ENCODE measurements around the gene DNAJA4.

DNAJA4 gene

GRCh38 chr15:78264304-78265136 is at the start of gene DNAJA4:
Gene DNAJA4 (plus strand): TSS chr15:78264562. CDS start chr15:78264764, 202 bp downstream.
- DNase-seq (ENCODE audit: low spot score): peak; percentile 63

- peak; percentile 45 for DNase-seq (ENCODE audit: low spot score)
Observed at GRCh38 chr15:78216276-78217104, 47.9 kb upstream of the DNAJA4 start.

GRCh38 chr15:78220713-78221112 is 43.6 kb upstream of the DNAJA4 start:
- no peak for DNase-seq (ENCODE audit: low spot score)

GRCh38 chr15:78222745-78223395 is 41.5 kb upstream of the DNAJA4 start:
- DNase-seq (ENCODE audit: low spot score): no peak

GRCh38 chr15:78223396-78224022 is 40.9 kb upstream of the DNAJA4 start:
- peak; percentile 40 for DNase-seq (ENCODE audit: low spot score)

- peak; percentile 21 for DNase-seq (ENCODE audit: low spot score)
Observed at GRCh38 chr15:78224023-78224411, 40.3 kb upstream of the DNAJA4 start.

- no peak for DNase-seq (ENCODE audit: low spot score)
Observed at GRCh38 chr15:78225783-78226541, 38.4 kb upstream of the DNAJA4 start.

- DNase-seq (ENCODE audit: low spot score): no peak
Observed at GRCh38 chr15:78228356-78228996, 35.9 kb upstream of the DNAJA4 start.

GRCh38 chr15:78229431-78230406 is 34.6 kb upstream of the DNAJA4 start:
- peak; percentile 3 for DNase-seq (ENCODE audit: low spot score)

GRCh38 chr15:78232951-78233350 is 31.4 kb upstream of the DNAJA4 start:
- DNase-seq (ENCODE audit: low spot score): no peak

GRCh38 chr15:78233496-78233895 is 30.9 kb upstream of the DNAJA4 start:
- DNase-seq (ENCODE audit: low spot score): no peak

- no peak for DNase-seq (ENCODE audit: low spot score)
Observed at GRCh38 chr15:78234515-78235040, 29.8 kb upstream of the DNAJA4 start, which contains the start of gene ACSBG1. Gene ACSBG1 (minus strand): TSS chr15:78234565. CDS start chr15:78234501, 64 bp downstream.

- DNase-seq (ENCODE audit: low spot score): no peak
Observed at GRCh38 chr15:78236491-78236890, 27.9 kb upstream of the DNAJA4 start.

GRCh38 chr15:78237146-78237545 is 27.2 kb upstream of the DNAJA4 start:
- no peak for DNase-seq (ENCODE audit: low spot score)

- DNase-seq (ENCODE audit: low spot score): no peak
Observed at GRCh38 chr15:78239811-78240210, 24.6 kb upstream of the DNAJA4 start.

- peak; percentile 95 for DNase-seq (ENCODE audit: low spot score)
Observed at GRCh38 chr15:78241017-78241416, 23.3 kb upstream of the DNAJA4 start.

GRCh38 chr15:78242128-78242527 is 22.2 kb upstream of the DNAJA4 start:
- DNase-seq (ENCODE audit: low spot score): no peak

GRCh38 chr15:78243058-78243457 is 21.3 kb upstream of the DNAJA4 start:
- no peak for DNase-seq (ENCODE audit: low spot score)

GRCh38 chr15:78243491-78243941 is 20.8 kb upstream of the DNAJA4 start:
- peak; percentile 53 for DNase-seq (ENCODE audit: low spot score)

Measured in AG20443 (cell line).